Kidney (tissue), 14 donors: ENCODE results near the gene TOP2A. TPM values are rescaled to one million over a fixed set of nuclear protein-coding genes. Genes with fewer than 3 reads are reported as not detected.

Experiments
- DNase-seq, 5 donors: peaks; one replicate each; pipeline ENCODE4 v3.0.0-alpha.2; 2013 to 2020
- FAIRE-seq: peaks from 2 replicates; lab custom pipeline; 2012; peaks lifted over from hg19 to GRCh38; lab: Jason Lieb, UNC
- H3K27ac ChIP-seq, 2 donors: one replicate each; pipeline ENCODE4 v1.7.0; 2013; ENCODE audit warnings: low read depth in 2 of 2, low read length in 2 of 2, inconsistent platforms in 1 of 2
- H3K27me3 ChIP-seq: one replicate; pipeline ENCODE4 v1.7.1; 2013; ENCODE audit warnings: low read length, inconsistent platforms; ENCODE audit not compliant: control insufficient read depth, insufficient read depth
- H3K36me3 ChIP-seq, 3 donors: one replicate each; pipeline versions ENCODE4 v1.7.0 to v1.7.1; 2013; ENCODE audit warnings: low read length in 3 of 3, control low read depth in 1 of 3, inconsistent platforms in 1 of 3; ENCODE audit not compliant: insufficient read depth in 3 of 3, control insufficient read depth in 2 of 3
- H3K4me1 ChIP-seq, 3 donors: one replicate each; pipeline versions ENCODE4 v1.7.0 to v1.7.1; 2013; ENCODE audit warnings: low read length in 3 of 3, inconsistent platforms in 1 of 3, low read depth in 1 of 3; ENCODE audit not compliant: control insufficient read depth in 2 of 3, insufficient read depth in 2 of 3
- H3K4me3 ChIP-seq, 3 donors: one replicate each; pipeline versions ENCODE4 v1.7.0 to v1.8.1; 2013; ENCODE audit warnings: low read length in 3 of 3, control low read depth in 1 of 3, inconsistent platforms in 1 of 3
- H3K9ac ChIP-seq, 3 donors: one replicate each; pipeline versions ENCODE4 v1.7.0 to v1.7.1; 2013; ENCODE audit warnings: low read length in 3 of 3, control low read depth in 1 of 3, inconsistent platforms in 1 of 3
- H3K9me3 ChIP-seq, 3 donors: one replicate each; pipeline versions ENCODE4 v1.7.0 to v1.7.1; 2013; ENCODE audit warnings: low read length in 3 of 3, control low read depth in 1 of 3, inconsistent platforms in 1 of 3; ENCODE audit not compliant: control insufficient read depth in 2 of 3, insufficient read depth in 1 of 3
- intact Hi-C: fragments of 100-400 bp; cut with DNase I; formaldehyde crosslinking; loops from one replicate; pipeline ENCODE4 v1.11.1; 2022
- polyA plus RNA-seq: library from polyadenylated mRNA; stranded (reverse); fragments of 350-450 nt; fragmentation: Illumina TruSeq; extraction: RNeasy Lipid Tissue Mini Kit (QIAGEN cat#74804); gene quantifications from one replicate; pipeline ENCODE4 v1.2.3, GENCODE V29; 2014; ENCODE audit warnings: low read depth, low replicate concordance; ENCODE audit not compliant: insufficient read depth
- total RNA-seq: library from RNA; stranded (reverse); fragmentation: NEBNext Ultra II Directional; extraction: Animal tissue kit (Norgen Biotek cat#: 25700); gene quantifications from one replicate; pipeline ENCODE4 v1.2.1, GENCODE V29; 2021
- TF ChIP-seq, protein P1 (sequence below): IDR thresholded peaks from 3 replicates; pipeline ENCODE4 v1.5.1; 2012; ENCODE audit warnings: mild to moderate bottlenecking, moderate library complexity, borderline replicate concordance; ENCODE audit not compliant: insufficient read depth; ENCODE audit errors: extremely low read depth
- donor health status: control.
- donor health status: control.
- donor health status: control.
- donor health status: control.
- donor health status: control.
- donor health status: DM: yes; HTN: yes; CAD: no.
- donor health status: Normal renal cell carcinoma (clear cell type).

The TOP2A gene
- total and polyA plus RNA-seq, 2 donors from 2014 or later, result 0.82 to 2.7 TPM

GRCh38 chr17:40457964-40458791, 40.5 kb upstream of the TOP2A start:
- Histone ChIP-seq H3K36me3 (peaks cover 0 to 35% (median 14%) of the 10 kb centered on the region in 3 donors), H3K27ac (peak overlapping the region in 1 of 2 donors; percentile 20), H3K9me3 (no peaks in the 10 kb centered on the region), H3K27me3 (no peaks in the 10 kb centered on the region), H3K9ac (no peak overlapping the region), H3K4me3 (no peak overlapping the region), H3K4me1 (peaks cover 11 to 50% (median 49%) of the 10 kb centered on the region in 3 donors)
- intact Hi-C loops, result no loop called here
- TF ChIP-seq, protein P1, sequence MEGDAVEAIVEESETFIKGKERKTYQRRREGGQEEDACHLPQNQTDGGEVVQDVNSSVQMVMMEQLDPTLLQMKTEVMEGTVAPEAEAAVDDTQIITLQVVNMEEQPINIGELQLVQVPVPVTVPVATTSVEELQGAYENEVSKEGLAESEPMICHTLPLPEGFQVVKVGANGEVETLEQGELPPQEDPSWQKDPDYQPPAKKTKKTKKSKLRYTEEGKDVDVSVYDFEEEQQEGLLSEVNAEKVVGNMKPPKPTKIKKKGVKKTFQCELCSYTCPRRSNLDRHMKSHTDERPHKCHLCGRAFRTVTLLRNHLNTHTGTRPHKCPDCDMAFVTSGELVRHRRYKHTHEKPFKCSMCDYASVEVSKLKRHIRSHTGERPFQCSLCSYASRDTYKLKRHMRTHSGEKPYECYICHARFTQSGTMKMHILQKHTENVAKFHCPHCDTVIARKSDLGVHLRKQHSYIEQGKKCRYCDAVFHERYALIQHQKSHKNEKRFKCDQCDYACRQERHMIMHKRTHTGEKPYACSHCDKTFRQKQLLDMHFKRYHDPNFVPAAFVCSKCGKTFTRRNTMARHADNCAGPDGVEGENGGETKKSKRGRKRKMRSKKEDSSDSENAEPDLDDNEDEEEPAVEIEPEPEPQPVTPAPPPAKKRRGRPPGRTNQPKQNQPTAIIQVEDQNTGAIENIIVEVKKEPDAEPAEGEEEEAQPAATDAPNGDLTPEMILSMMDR, result no peak
- FAIRE-seq, result no peak
- DNase-seq, result peak in 4 of 5 donors; percentile 62 to 83 (median 73)

DNA sequence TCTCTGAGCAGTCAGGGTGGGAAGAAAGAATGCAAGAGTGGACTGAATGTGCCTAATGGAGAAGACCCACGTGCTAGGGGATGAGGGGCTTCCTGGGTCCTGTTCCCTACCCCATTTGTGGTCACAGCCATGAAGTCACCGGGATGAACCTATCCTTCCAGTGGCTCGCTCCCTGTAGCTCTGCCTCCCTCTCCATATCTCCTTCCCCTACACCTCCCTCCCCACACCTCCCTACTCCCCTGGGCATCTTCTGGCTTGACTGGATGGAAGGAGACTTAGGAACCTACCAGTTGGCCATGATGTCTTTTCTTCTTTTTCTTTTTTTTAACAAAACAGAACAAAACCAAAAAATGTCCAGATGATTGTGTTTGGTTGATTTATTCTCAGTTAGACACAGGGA, 39.7 kb upstream of the TOP2A start:
- Histone ChIP-seq H3K4me3 (no peak overlapping the region), H3K9me3 (no peaks in the 10 kb centered on the region), H3K9ac (no peak overlapping the region), H3K36me3 (peaks cover 0 to 42% (median 16%) of the 10 kb centered on the region in 3 donors), H3K4me1 (peaks cover 11 to 49% (median 46%) of the 10 kb centered on the region in 3 donors), H3K27me3 (no peaks in the 10 kb centered on the region), H3K27ac (peak overlapping the region in 1 of 2 donors; percentile 20)
- intact Hi-C loops, result no loop called here
- TF ChIP-seq, protein P1, result no peak
- FAIRE-seq, result no peak
- peak in 2 of 5 donors; percentile 10 to 32 for DNase-seq

GRCh38 chr17:40456396-40456951, 38.8 kb upstream of the TOP2A start:
- peaks cover 0 to 46% (median 19%) of the 10 kb centered on the region in 3 donors for H3K36me3 ChIP-seq
- DNase-seq (peak in 2 of 5 donors; percentile 39 to 78), FAIRE-seq (no peak)
- TF ChIP-seq, protein P1, result no peak
- no peak overlapping the region for H3K9ac ChIP-seq
- no peak overlapping the region for H3K4me3 ChIP-seq
- H3K27ac ChIP-seq, result peak overlapping the region in 1 of 2 donors; percentile 73
- H3K4me1 ChIP-seq, result peaks cover 11 to 52% (median 49%) of the 10 kb centered on the region in 3 donors
- H3K9me3 ChIP-seq, result no peaks in the 10 kb centered on the region
- intact Hi-C loops, result no loop called here
- H3K27me3 ChIP-seq, result no peaks in the 10 kb centered on the region
